ENCODE results near the gene CEP192.

GRCh38 chr18:13014818-13015217 is 23.7 kb downstream of the CEP192 start:
- no peak for TF ChIP-seq CTCF (IDR thresholded peaks at IDR 0.05 in 4 of 5, conservative IDR thresholded peaks at IDR 0.05 in 1 of 5)
- no peak for TF ChIP-seq POLR2A (IDR thresholded peaks at IDR 0.05)

Measured in gastrocnemius medialis (tissue), 4 donors.